K562 (cell line): ENCODE measurements around the gene MRAS. TPM values are rescaled to one million over a fixed set of nuclear protein-coding genes. Genes with fewer than 3 reads are reported as not detected.
A peak's percentile ranks its signal among the peaks of the same experiment; 100 is the strongest.

Experiments used
- ASH1L ChIP-seq: fragments of 450-650 bp; IDR thresholded peaks from 2 replicates; pipeline ENCODE4 v1.6.1; 2018; ENCODE audit warnings: borderline replicate concordance, mild to moderate bottlenecking, low read depth; ENCODE audit not compliant: partially characterized antibody
- CBX1 ChIP-seq: sonication (generic); IDR thresholded peaks from 2 replicates; pipeline ENCODE4 v1.6.1; 2016; ENCODE audit warnings: antibody characterized with exemption, low read depth, mild to moderate bottlenecking
- CXXC5 ChIP-seq: fragments of 250-450 bp; sonication (Bioruptor Pico); IDR thresholded peaks from 2 replicates; pipeline ENCODE4 v1.8.0; 2022; ENCODE audit warnings: inconsistent platforms, mild to moderate bottlenecking, moderate library complexity
- DDX20 ChIP-seq: fragments of 450-650 bp; IDR thresholded peaks from 2 replicates; pipeline ENCODE4 v1.6.1; 2016; ENCODE audit warnings: missing genetic modification characterization, low read depth, mild to moderate bottlenecking, missing compliant biosample characterization, moderate library complexity
- HSF4 ChIP-seq: fragments of 250-450 bp; sonication (Bioruptor Pico); IDR thresholded peaks from 2 replicates; pipeline ENCODE4 v2.1.2; 2022; ENCODE audit warnings: mild to moderate bottlenecking, moderate library complexity, borderline replicate concordance
- JUNB ChIP-seq: fragments of 450-650 bp; formaldehyde crosslinking; conservative IDR thresholded peaks from 2 replicates; pipeline ENCODE4 v1.4.0; 2020; ENCODE audit warnings: mild to moderate bottlenecking
- NCOA1 ChIP-seq: fragments of 450-650 bp; IDR thresholded peaks from 2 replicates; pipeline ENCODE4 v1.6.1; 2016; ENCODE audit warnings: low read depth
- POLR2B ChIP-seq: fragments of 450-650 bp; IDR thresholded peaks from 2 replicates; pipeline ENCODE4 v1.6.1; 2018; ENCODE audit warnings: low read depth; ENCODE audit not compliant: partially characterized antibody
- PRMT5 ChIP-seq: sonication (generic); formaldehyde crosslinking; IDR thresholded peaks from 2 replicates; pipeline ENCODE4 v1.5.0; 2020; ENCODE audit warnings: missing genetic modification reagents
- RUNX1 ChIP-seq: sonication (generic); IDR thresholded peaks from 2 replicates; pipeline ENCODE4 v1.6.1; 2016; ENCODE audit warnings: antibody characterized with exemption, low read depth
- SAP30 ChIP-seq: fragments of 200-600 bp; sonication (generic); IDR thresholded peaks from 2 replicates; pipeline ENCODE4 v1.6.1; 2012; ENCODE audit warnings: borderline replicate concordance, low read depth, mild to moderate bottlenecking, moderate library complexity, low read length, control low read depth, inconsistent platforms; ENCODE audit not compliant: insufficient read depth, poor library complexity, severe bottlenecking
- SLC30A9 ChIP-seq: fragments of 250-450 bp; sonication (Bioruptor Pico); IDR thresholded peaks from 2 replicates; pipeline ENCODE4 v1.8.0; 2022; ENCODE audit warnings: mild to moderate bottlenecking, moderate library complexity
- SP1 ChIP-seq: sonication (generic); formaldehyde crosslinking; IDR thresholded peaks from 2 replicates; pipeline ENCODE4 v1.8.1; 2022; ENCODE audit warnings: mild to moderate bottlenecking, missing genetic modification reagents
- XRCC4 ChIP-seq: IDR thresholded peaks from one replicate; pipeline ENCODE4 v1.6.1; 2011; ENCODE audit not compliant: insufficient read depth, insufficient read length; ENCODE audit errors: extremely low read depth
- YBX1 ChIP-seq: fragments of 450-650 bp; IDR thresholded peaks from 2 replicates; pipeline ENCODE4 v1.7.1; 2016; ENCODE audit warnings: mild to moderate bottlenecking
- YY1 ChIP-seq, 3 experiments: IDR thresholded peaks; 2 replicates each; pipeline ENCODE4 v1.6.1; 2011; ENCODE audit warnings: low read length in 2 of 3, mild to moderate bottlenecking in 2 of 3, moderate library complexity in 2 of 3, borderline replicate concordance in 1 of 3, control low read depth in 1 of 3, low read depth in 1 of 3; ENCODE audit not compliant: insufficient read depth in 3 of 3, insufficient replicate concordance in 2 of 3, control insufficient read depth in 1 of 3, insufficient read length in 1 of 3; ENCODE audit errors: extremely low read depth in 1 of 3
- ZNF253 ChIP-seq: fragments of 250-450 bp; sonication (Bioruptor Pico); conservative IDR thresholded peaks from 2 replicates; pipeline ENCODE4 v1.6.1; 2021; ENCODE audit warnings: mild to moderate bottlenecking
- ZNF274 ChIP-seq: IDR thresholded peaks from 2 replicates; pipeline ENCODE4 v1.6.1; 2011; ENCODE audit warnings: low read depth, mild to moderate bottlenecking, low read length, moderate library complexity, borderline replicate concordance
- ZNF507 ChIP-seq: conservative IDR thresholded peaks from 2 replicates; pipeline ENCODE4 v1.6.1; 2017; ENCODE audit warnings: missing genetic modification characterization, missing compliant biosample characterization
- polyA plus RNA-seq, 8 experiments: library from polyadenylated mRNA; depleted of rRNA in 4 of 8; stranded (reverse) in 5 of 8; unstranded in 3 of 8; fragments of >200 nt; fragmentation: Nextera tagmentation in 2 of 8; fragmentation: Illumina TruSeq in 1 of 8; extraction: Ambion mirVana in 2 of 8; extraction: Trizol in 1 of 8; gene quantifications; 2 replicates each; pipeline versions ENCODE4 v1.2.1 to v1.2.3, GENCODE V29; 2011 to 2014; ENCODE audit warnings: inconsistent platforms in 1 of 8, missing spikeins in 1 of 8
- total RNA-seq, 7 experiments: library from RNA; depleted of rRNA in 6 of 7; stranded (reverse); fragments of >200 nt in 6 of 7; fragmentation: Illumina TruSeq in 2 of 7; extraction: Trizol in 2 of 7; gene quantifications; 2 replicates each; pipeline versions ENCODE4 v1.2.1 to v1.2.3, GENCODE V29; 2011 to 2021; ENCODE audit warnings: low replicate concordance in 1 of 7
- TF ChIP-seq, protein P1 (sequence below): fragments of 250-450 bp; sonication (Bioruptor Pico); IDR thresholded peaks from 2 replicates; pipeline ENCODE4 v1.4.0; 2020; ENCODE audit warnings: mild to moderate bottlenecking, moderate library complexity, borderline replicate concordance
- TF ChIP-seq, protein P2 (sequence below): fragments of 250-450 bp; sonication (Bioruptor Pico); IDR thresholded peaks from 2 replicates; pipeline ENCODE4 v1.4.0; 2020; ENCODE audit warnings: mild to moderate bottlenecking, moderate library complexity
- TF ChIP-seq, protein P3 (sequence below): fragments of 250-450 bp; sonication (Bioruptor Pico); IDR thresholded peaks from 2 replicates; pipeline ENCODE4 v1.4.0; 2020; ENCODE audit warnings: borderline replicate concordance

MRAS gene
- total and polyA plus RNA-seq, 9 of the 15 experiments (the other 6 are each of a cell fraction or from before 2014, with no cell fraction given): 1.5 to 10.0 (median 5.0) TPM

DNA sequence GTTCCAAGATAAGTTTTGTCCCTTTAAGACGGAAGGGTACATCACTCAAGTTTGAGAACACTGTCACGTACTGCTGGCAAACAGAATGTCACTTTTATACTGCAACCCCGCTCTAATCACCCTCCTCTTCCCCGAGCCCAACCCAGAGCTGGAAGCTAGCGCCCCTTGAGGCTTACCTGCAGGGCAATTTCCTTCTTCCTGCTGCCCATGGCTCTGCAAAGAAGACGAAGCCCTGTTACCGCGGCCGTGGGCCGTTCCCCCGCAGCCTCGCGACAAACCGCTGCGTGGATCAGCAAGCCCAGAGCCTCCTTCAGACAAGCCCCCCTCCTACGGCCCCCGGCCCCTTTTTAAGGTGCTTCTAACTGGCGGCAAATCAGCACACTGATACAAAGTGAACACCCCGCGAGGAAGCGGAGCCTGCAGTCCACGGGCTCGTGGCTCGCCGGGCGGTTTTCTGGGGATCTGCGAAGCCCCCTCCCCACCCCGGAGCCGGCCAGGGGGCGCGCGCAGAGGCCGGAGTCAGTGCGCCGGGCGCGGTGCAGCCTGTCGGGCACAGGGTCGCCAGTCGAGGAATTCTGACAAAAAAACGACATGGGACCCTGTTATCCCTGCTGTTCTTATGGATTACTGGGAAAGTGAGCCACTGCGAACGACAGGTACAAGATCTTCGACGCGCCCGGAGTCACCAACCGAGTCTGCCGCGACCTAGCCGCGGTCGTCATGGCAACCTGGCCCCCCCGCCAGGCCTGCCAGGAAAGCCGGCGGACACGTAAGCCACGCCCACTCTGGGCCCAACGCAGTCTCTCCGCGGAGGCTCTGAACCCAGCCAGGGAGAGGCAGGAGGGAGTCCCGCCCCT, 19.0 kb upstream of the MRAS start, which contains the start of gene NME9 (continued):
- TF ChIP-seq DDX20 (tag) (no peak), ASH1L (no peak), YBX1 (no peak), RUNX1 (no peak), SAP30 (no peak), NCOA1 (no peak), HSF4 (no peak), PRMT5 (no peak), CBX1 (0 out of 2 replicates have a peak, but pooled peaks have one; percentile 10), ZNF253 (CRISPR knock-in tag) (no peak), JUNB (CRISPR knock-in tag) (no peak), SLC30A9 (CRISPR knock-in tag) (no peak), CXXC5 (CRISPR knock-in tag) (peak; percentile 35; the same call in 1 of the 2 replicates), POLR2B (no peak), YY1 (IDR thresholded peaks at IDR 0.05; ENCODE audit: borderline replicate concordance in 1 of 3, control insufficient read depth in 1 of 3, extremely low read depth in 1 of 3, insufficient read depth in 3 of 3, insufficient read length in 1 of 3, insufficient replicate concordance in 2 of 3, low read depth in 1 of 3, low read length in 2 of 3) (no peak), ZNF274 (no peak), XRCC4 (no peak), SP1 (CRISPR knock-in tag) (peak; percentile 61; the same call in 1 of the 2 replicates), ZNF507 (tag) (no peak)
- TF ChIP-seq, protein P1, sequence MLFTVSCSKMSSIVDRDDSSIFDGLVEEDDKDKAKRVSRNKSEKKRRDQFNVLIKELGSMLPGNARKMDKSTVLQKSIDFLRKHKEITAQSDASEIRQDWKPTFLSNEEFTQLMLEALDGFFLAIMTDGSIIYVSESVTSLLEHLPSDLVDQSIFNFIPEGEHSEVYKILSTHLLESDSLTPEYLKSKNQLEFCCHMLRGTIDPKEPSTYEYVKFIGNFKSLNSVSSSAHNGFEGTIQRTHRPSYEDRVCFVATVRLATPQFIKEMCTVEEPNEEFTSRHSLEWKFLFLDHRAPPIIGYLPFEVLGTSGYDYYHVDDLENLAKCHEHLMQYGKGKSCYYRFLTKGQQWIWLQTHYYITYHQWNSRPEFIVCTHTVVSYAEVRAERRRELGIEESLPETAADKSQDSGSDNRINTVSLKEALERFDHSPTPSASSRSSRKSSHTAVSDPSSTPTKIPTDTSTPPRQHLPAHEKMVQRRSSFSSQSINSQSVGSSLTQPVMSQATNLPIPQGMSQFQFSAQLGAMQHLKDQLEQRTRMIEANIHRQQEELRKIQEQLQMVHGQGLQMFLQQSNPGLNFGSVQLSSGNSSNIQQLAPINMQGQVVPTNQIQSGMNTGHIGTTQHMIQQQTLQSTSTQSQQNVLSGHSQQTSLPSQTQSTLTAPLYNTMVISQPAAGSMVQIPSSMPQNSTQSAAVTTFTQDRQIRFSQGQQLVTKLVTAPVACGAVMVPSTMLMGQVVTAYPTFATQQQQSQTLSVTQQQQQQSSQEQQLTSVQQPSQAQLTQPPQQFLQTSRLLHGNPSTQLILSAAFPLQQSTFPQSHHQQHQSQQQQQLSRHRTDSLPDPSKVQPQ: no peak
- TF ChIP-seq, protein P2, sequence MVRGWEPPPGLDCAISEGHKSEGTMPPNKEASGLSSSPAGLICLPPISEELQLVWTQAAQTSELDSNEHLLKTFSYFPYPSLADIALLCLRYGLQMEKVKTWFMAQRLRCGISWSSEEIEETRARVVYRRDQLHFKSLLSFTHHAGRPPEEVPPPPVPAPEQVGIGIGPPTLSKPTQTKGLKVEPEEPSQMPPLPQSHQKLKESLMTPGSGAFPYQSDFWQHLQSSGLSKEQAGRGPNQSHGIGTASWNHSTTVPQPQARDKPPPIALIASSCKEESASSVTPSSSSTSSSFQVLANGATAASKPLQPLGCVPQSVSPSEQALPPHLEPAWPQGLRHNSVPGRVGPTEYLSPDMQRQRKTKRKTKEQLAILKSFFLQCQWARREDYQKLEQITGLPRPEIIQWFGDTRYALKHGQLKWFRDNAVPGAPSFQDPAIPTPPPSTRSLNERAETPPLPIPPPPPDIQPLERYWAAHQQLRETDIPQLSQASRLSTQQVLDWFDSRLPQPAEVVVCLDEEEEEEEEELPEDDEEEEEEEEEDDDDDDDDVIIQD (CRISPR knock-in tag): no peak
- TF ChIP-seq, protein P3, sequence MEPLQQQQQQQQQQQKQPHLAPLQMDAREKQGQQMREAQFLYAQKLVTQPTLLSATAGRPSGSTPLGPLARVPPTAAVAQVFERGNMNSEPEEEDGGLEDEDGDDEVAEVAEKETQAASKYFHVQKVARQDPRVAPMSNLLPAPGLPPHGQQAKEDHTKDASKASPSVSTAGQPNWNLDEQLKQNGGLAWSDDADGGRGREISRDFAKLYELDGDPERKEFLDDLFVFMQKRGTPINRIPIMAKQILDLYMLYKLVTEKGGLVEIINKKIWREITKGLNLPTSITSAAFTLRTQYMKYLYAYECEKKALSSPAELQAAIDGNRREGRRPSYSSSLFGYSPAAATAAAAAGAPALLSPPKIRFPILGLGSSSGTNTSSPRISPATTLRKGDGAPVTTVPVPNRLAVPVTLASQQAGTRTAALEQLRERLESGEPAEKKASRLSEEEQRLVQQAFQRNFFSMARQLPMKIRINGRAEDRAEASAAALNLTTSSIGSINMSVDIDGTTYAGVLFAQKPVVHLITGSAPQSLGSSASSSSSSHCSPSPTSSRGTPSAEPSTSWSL (CRISPR knock-in tag): no peak
